Sigmoid colon (tissue), 7 donors: ENCODE measurements around the gene CNOT3. TPM values are rescaled to one million over a fixed set of nuclear protein-coding genes. Genes with fewer than 3 reads are reported as not detected.
"Not testable (repeated sequence)": the region's sequence is repeated elsewhere in the genome, so short reads cannot be mapped to it uniquely, and the experiment has no call there.

ENCODE experiments used
- DNase-seq: peaks from one replicate; pipeline ENCODE4 v3.0.0-alpha.2; 2019
- H3K27ac ChIP-seq, 4 donors: fragments of 200-600 bp; sonication (generic); one replicate each; pipeline ENCODE4 v1.5.1; 2016 to 2019; ENCODE audit warnings: mild to moderate bottlenecking in 1 of 4
- H3K27me3 ChIP-seq, 3 donors: fragments of 200-600 bp; sonication (generic); one replicate each; pipeline ENCODE4 v1.5.1; 2019; ENCODE audit warnings: mild to moderate bottlenecking in 1 of 3
- H3K36me3 ChIP-seq, 4 donors: fragments of 200-600 bp; sonication (generic); one replicate each; pipeline ENCODE4 v1.5.1; 2016 to 2019
- H3K4me1 ChIP-seq, 4 donors: fragments of 200-600 bp; sonication (generic); one replicate each; pipeline ENCODE4 v1.5.1; 2017 to 2019
- H3K4me3 ChIP-seq, 4 donors: fragments of 200-600 bp; sonication (generic); one replicate each; pipeline ENCODE4 v1.5.1; 2017 to 2019; ENCODE audit warnings: mild to moderate bottlenecking in 2 of 4, moderate library complexity in 1 of 4
- H3K9me3 ChIP-seq, 4 donors: fragments of 200-600 bp in 3 of 4; sonication (generic) in 3 of 4; one replicate each; pipeline versions ENCODE4 v1.5.1 to v1.6.1; 2013 to 2019
- EP300 ChIP-seq, 4 donors: sonication (generic); formaldehyde crosslinking; IDR thresholded peaks; one replicate each; pipeline ENCODE4 v1.6.1; 2017; ENCODE audit warnings: antibody characterized with exemption in 4 of 4
- POLR2A ChIP-seq, 2 donors: fragments of 450-650 bp; IDR thresholded peaks; one replicate each; pipeline ENCODE4 v1.6.1; 2016; ENCODE audit warnings: antibody characterized with exemption in 2 of 2, mild to moderate bottlenecking in 2 of 2, moderate library complexity in 2 of 2
- POLR2AphosphoS5 ChIP-seq, 4 donors: sonication (generic); formaldehyde crosslinking; IDR thresholded peaks; one replicate each; pipeline ENCODE4 v1.6.1; 2017; ENCODE audit warnings: antibody characterized with exemption in 4 of 4
- WGBS, 2 donors: extraction: QIAGEN DNeasy Blood & Tissue Kit; methylation state at CpG; one replicate each; pipeline ENCODE4 v1.1.7; 2013; 5-methylcytosine and 5-hydroxymethylcytosine counted together
- intact Hi-C: fragments of 100-400 bp; cut with DNase I; formaldehyde crosslinking; loops from one replicate; pipeline ENCODE4 v1.15.1; 2023
- polyA plus RNA-seq, 3 donors: library from polyadenylated mRNA; stranded (reverse); fragments of 200-250 nt; gene quantifications; one replicate each; pipeline ENCODE4 v1.2.3, GENCODE V29; 2013
- total RNA-seq, 4 donors: library from RNA; depleted of rRNA; stranded (reverse); fragments of >200 nt; gene quantifications; one replicate each; pipeline ENCODE4 v1.1.0, GENCODE V29; 2016
- TF ChIP-seq, protein P1 (sequence below), 4 experiments: fragments of 450-650 bp in 3 of 4; fragments of 200-600 bp in 1 of 4; IDR thresholded peaks; one replicate each; pipeline ENCODE4 v1.5.1; 2016 to 2019; ENCODE audit warnings: antibody characterized with exemption in 4 of 4, mild to moderate bottlenecking in 3 of 4, moderate library complexity in 2 of 4
- donor health status: healthy with polysubstance abuse.
- donor health status: Bipolar disorder and iron deficiency.
- donor health status: healthy.

Gene CNOT3
- 10 to 100 TPM; 11.8 to 31.5 (median 21.2) TPM for total RNA-seq
- polyA plus RNA-seq, result 10 to 100 TPM; 15.5 to 32.9 (median 19.8) TPM

- intact Hi-C loops, result loop anchor here (2.0 kb wide), 2 partner anchors 21 to 23 kb away; partner anchors contain the start of genes LENG1, PRPF31 and TFPT
- Histone ChIP-seq H3K9me3 (no peaks in the 10 kb centered on the region), H3K4me3 (peak within 1 kb of the TSS; percentile 99 to 100 (median 100)), H3K27ac (peak within 1 kb of the TSS; percentile 96 to 99 (median 96)), H3K36me3 (peaks cover 3 to 18% (median 4%) of the 10 kb centered on the region in 4 donors), H3K4me1 (peaks cover 0 to 51% (median 44%) of the 10 kb centered on the region in 4 donors), H3K27me3 (no peaks in the 10 kb centered on the region)
- TF ChIP-seq, protein P1, sequence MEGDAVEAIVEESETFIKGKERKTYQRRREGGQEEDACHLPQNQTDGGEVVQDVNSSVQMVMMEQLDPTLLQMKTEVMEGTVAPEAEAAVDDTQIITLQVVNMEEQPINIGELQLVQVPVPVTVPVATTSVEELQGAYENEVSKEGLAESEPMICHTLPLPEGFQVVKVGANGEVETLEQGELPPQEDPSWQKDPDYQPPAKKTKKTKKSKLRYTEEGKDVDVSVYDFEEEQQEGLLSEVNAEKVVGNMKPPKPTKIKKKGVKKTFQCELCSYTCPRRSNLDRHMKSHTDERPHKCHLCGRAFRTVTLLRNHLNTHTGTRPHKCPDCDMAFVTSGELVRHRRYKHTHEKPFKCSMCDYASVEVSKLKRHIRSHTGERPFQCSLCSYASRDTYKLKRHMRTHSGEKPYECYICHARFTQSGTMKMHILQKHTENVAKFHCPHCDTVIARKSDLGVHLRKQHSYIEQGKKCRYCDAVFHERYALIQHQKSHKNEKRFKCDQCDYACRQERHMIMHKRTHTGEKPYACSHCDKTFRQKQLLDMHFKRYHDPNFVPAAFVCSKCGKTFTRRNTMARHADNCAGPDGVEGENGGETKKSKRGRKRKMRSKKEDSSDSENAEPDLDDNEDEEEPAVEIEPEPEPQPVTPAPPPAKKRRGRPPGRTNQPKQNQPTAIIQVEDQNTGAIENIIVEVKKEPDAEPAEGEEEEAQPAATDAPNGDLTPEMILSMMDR (IDR thresholded peaks at IDR 0.05), result no peak
- TF ChIP-seq POLR2A (IDR thresholded peaks at IDR 0.05) (peak; percentile 75 to 83), POLR2AphosphoS5 (IDR thresholded peaks at IDR 0.05) (peak; percentile 79 to 97 (median 94)), EP300 (IDR thresholded peaks at IDR 0.05) (no peak)
- no peak for DNase-seq
- whole genome bisulfite sequencing, 2 donors, result 0 to 1% methylated on average over 103 of the region's 103 CpGs
These were observed at the start of gene CNOT3 for GRCh38 chr19:54137699-54138488. CNOT3 (plus strand) TSS chr19:54137762; CDS start chr19:54142979, 5,217 bp downstream.

DNA sequence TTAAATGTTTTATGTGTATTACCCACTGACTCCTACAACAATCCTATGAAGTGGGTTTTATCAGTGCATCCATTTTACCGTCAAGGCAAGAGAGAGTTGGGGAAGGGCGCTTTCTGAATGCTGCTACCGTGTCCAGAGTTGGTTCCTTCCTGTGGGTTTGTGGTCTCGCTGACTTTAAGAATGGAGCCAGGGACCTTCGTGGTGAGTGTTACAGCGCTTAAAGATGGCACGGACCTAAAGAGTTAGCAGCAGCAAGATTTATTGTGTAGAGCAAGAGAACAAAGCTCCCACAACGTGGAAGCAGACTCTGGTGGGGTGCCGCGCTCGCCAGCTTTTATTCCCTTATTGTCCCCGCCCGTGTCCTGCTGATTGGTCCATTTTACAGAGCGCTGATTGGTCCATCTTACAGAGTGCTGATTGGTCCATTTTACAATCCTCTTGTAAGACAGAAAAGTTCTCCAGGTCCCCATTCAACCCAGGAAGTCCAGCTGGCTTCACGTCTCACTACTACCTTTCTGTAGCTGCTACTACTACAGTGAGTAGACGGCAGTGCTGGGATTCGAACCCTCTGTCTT, 43.0 kb upstream of the CNOT3 start:
- WGBS, 2 donors, result 67 to 82% methylated on average over 17 of the region's 17 CpGs
- H3K27me3 ChIP-seq, result peaks cover 4 to 15% (median 8%) of the 10 kb centered on the region in 3 donors

DNA sequence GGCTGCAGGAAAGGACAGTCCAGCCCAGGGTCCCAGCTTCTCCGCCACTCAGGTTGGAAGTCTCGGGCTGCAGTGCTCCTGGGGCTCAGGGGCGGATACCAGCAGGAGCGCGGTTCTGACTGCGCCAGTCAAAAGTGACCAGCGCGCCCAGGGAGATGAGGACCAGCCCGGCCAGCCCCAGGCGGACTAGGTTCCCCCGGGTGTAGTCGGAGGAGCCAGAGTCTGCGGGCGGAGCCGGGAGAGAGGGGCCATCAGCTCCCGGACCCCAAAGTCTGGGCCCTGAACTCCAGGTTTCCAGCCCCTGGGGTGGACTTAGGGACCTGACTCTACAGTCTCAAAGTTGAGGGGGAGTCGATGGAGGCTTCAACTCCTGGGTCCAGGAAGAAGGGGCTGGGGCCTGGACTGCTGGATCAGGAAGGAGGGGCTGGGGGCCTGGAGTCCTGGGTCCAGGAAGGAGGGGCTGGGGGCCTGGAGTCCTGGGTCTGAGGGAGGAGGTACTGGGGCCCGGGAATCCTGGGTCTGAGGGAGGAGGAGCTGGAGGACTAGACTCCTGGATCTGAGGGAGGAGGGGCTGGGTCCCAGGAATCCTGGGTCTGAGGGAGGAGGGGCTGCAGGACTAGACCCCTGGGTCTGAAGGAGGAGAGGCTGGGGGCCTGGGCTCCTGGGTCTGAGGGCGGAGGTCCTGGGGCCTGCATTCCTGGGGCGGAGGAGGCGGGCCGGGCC, 42.3 kb upstream of the CNOT3 start:
- Histone ChIP-seq H3K27me3 (peaks cover 0 to 15% (median 8%) of the 10 kb centered on the region in 3 donors), H3K4me1 (peaks cover 0 to 13% (median 10%) of the 10 kb centered on the region in 4 donors), H3K4me3 (peak overlapping the region; percentile 1 to 50 (median 30)), H3K36me3 (no peaks in the 10 kb centered on the region), H3K9me3 (no peaks in the 10 kb centered on the region), H3K27ac (peak overlapping the region in 1 of 4 donors; percentile 71)
- TF ChIP-seq EP300 (IDR thresholded peaks at IDR 0.05) (no peak), POLR2A (IDR thresholded peaks at IDR 0.05) (no peak), POLR2AphosphoS5 (IDR thresholded peaks at IDR 0.05) (no peak)
- TF ChIP-seq, protein P1 (IDR thresholded peaks at IDR 0.05), result no peak
- intact Hi-C loops, result no loop called here
- 73% methylated on average over 22 of the region's 22 CpGs for WGBS, 2 donors
- peak; percentile 57 for DNase-seq

More for the DNA sequence above, 43.0 kb upstream of the CNOT3 start:
- no peak overlapping the region for H3K4me3 ChIP-seq
- H3K27ac ChIP-seq, result no peak overlapping the region
- no peaks in the 10 kb centered on the region for H3K9me3 ChIP-seq
- H3K36me3 ChIP-seq, result no peaks in the 10 kb centered on the region
- peaks cover 0 to 13% (median 10%) of the 10 kb centered on the region in 4 donors for H3K4me1 ChIP-seq
- DNase-seq, result peak; percentile 19
- intact Hi-C loops, result no loop called here
- TF ChIP-seq POLR2A (IDR thresholded peaks at IDR 0.05) (no peak), EP300 (IDR thresholded peaks at IDR 0.05) (no peak), POLR2AphosphoS5 (IDR thresholded peaks at IDR 0.05) (no peak)
- TF ChIP-seq, protein P1 (IDR thresholded peaks at IDR 0.05), result no peak

DNA sequence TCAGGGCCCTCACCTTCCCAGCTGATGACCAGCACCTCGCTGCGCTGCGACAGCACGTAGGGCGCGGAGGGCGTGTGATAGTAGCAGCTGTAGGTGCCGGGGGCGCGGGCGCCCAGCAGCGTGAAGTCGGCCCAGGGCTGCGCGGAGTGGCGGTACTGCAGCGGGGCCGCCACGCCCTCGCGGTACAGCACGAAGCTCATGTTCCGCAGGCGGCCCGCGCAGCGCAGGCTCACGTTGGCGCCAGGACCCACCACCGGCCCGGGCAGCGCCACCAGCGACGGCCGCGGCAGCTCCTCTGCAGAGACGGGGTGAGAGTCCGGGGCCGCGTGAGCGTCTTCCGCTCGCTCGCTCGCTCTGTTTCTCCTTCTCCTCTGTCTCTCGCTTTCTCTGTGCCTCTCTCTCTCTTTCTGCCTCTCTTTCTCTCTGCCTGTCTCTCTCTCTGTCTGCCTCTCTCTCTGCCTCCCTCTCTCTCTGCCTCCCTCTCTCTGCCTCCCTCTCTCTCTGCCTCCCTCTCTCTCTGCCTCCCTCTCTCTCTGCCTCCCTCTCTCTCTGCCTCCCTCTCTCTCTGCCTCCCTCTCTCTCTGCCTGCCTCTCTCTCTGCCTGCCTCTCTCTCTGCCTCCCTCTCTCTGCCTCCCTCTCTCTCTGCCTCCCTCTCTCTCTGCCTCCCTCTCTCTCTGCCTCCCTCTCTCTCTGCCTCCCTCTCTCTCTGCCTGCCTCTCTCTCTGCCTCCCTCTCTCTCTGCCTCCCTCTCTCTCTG, 41.5 kb upstream of the CNOT3 start:
- DNase-seq, result peak; percentile 72
- intact Hi-C loops, H3K9me3 ChIP-seq, H3K36me3 ChIP-seq: not testable (repeated sequence)
- 1% methylated on average over 46 of the region's 46 CpGs for WGBS, 2 donors
- Histone ChIP-seq H3K4me1 (peaks cover 0 to 13% (median 10%) of the 10 kb centered on the region in 4 donors), H3K27ac (peak overlapping the region in 1 of 4 donors; percentile 71), H3K27me3 (peaks cover 0 to 15% (median 8%) of the 10 kb centered on the region in 3 donors), H3K4me3 (peak overlapping the region; percentile 1 to 50 (median 30))
